B cell (primary cell): ENCODE measurements around the gene CHMP5. TPM values are rescaled to one million over a fixed set of nuclear protein-coding genes. Genes with fewer than 3 reads are reported as not detected.

Experiments used
- ATAC-seq: fragments of 200-7000 bp; cut with Tn5 transposase; one replicate; pipeline ENCODE4 v1.10.0; 2021; ENCODE audit warnings: low read depth, mild to moderate bottlenecking, moderate number of reproducible peaks, moderate library complexity
- CTCF ChIA-PET: fragments of 350-600 bp; sonication (Branson Sonifier 250); formaldehyde crosslinking; loops from one replicate; lab custom pipeline; 2021; ENCODE audit warnings: antibody characterized with exemption, inconsistent platforms; lab: Charles Lee
- POLR2A ChIA-PET: fragments of 350-600 bp; sonication (Branson Sonifier 250); formaldehyde crosslinking; loops from one replicate; lab custom pipeline; 2021; ENCODE audit warnings: antibody characterized with exemption; lab: Charles Lee
- DNase-seq: peaks from one replicate; pipeline ENCODE4 v3.0.0; 2013
- H2AFZ ChIP-seq: 2 replicates; pipeline ENCODE4 v1.6.1; 2012; ENCODE audit warnings: mild to moderate bottlenecking, low read depth, low read length; ENCODE audit not compliant: insufficient read depth, poor library complexity, severe bottlenecking
- H3K27ac ChIP-seq, 2 donors: 1 replicate in 1 of 2; 2 replicates in 1 of 2; pipeline ENCODE4 v1.5.1; 2012 to 2013; ENCODE audit warnings: low read length in 2 of 2, mild to moderate bottlenecking in 2 of 2, moderate library complexity in 1 of 2
- H3K27me3 ChIP-seq, 4 experiments: fragments of 200-600 bp in 1 of 4; sonication (generic) in 1 of 4; replicated peaks in 1 of 4; 1 replicate in 2 of 4; 2 replicates in 2 of 4; pipeline versions ENCODE4 v1.6.1 to v1.7.0; 2013 to 2016; ENCODE audit warnings: low read length in 3 of 4, mild to moderate bottlenecking in 2 of 4, mixed read lengths in 1 of 4, moderate library complexity in 1 of 4; ENCODE audit not compliant: insufficient read depth in 4 of 4, control insufficient read depth in 3 of 4; ENCODE audit errors: control extremely low read depth in 1 of 4
- H3K36me3 ChIP-seq, 2 experiments: replicated peaks in 1 of 2; 1 replicate in 1 of 2; 2 replicates in 1 of 2; pipeline versions ENCODE4 v1.6.1 to v1.7.1; 2013; ENCODE audit warnings: low read length in 1 of 2; ENCODE audit not compliant: insufficient read depth in 2 of 2, control insufficient read depth in 1 of 2; ENCODE audit errors: control extremely low read depth in 1 of 2, extremely low read depth in 1 of 2
- H3K4me1 ChIP-seq, 2 donors: fragments of 200-600 bp in 1 of 2; sonication (generic) in 1 of 2; 1 replicate in 1 of 2; 2 replicates in 1 of 2; pipeline versions ENCODE4 v1.5.1 to v1.6.1; 2013 to 2017; ENCODE audit warnings: low read length in 2 of 2; ENCODE audit not compliant: control insufficient read depth in 2 of 2, insufficient read depth in 2 of 2
- H3K4me2 ChIP-seq: replicated peaks from 2 replicates; pipeline ENCODE3; 2012; ENCODE audit warnings: mild to moderate bottlenecking, low read depth, low read length; ENCODE audit not compliant: poor library complexity, severe bottlenecking
- H3K4me3 ChIP-seq, 5 experiments: fragments of 200-600 bp in 1 of 5; sonication (generic) in 1 of 5; 1 replicate in 3 of 5; 2 replicates in 2 of 5; pipeline versions ENCODE4 v1.5.1 to v1.7.0; 2011 to 2016; ENCODE audit warnings: low read length in 4 of 5, mild to moderate bottlenecking in 4 of 5, low read depth in 2 of 5, control low read depth in 1 of 5, moderate library complexity in 1 of 5; ENCODE audit not compliant: insufficient read depth in 1 of 5; ENCODE audit errors: control extremely low read depth in 1 of 5, extremely low read depth in 1 of 5
- H3K79me2 ChIP-seq: fragments of 200-600 bp; sonication (generic); one replicate; pipeline ENCODE4 v1.6.0; 2016; ENCODE audit warnings: low read length; ENCODE audit not compliant: control insufficient read depth, insufficient read depth
- H3K9ac ChIP-seq: fragments of 200-600 bp; sonication (generic); 2 replicates; pipeline ENCODE4 v1.6.1; 2017; ENCODE audit warnings: mild to moderate bottlenecking, low read length, moderate library complexity
- H3K9me3 ChIP-seq, 3 donors: one replicate each; pipeline versions ENCODE4 v1.6.1 to v1.7.1; 2013; ENCODE audit warnings: low read length in 2 of 3; ENCODE audit not compliant: control insufficient read depth in 2 of 3, insufficient read depth in 1 of 3; ENCODE audit errors: control extremely low read depth in 1 of 3
- H4K20me1 ChIP-seq: 2 replicates; pipeline ENCODE4 v1.6.0; 2012; ENCODE audit warnings: mild to moderate bottlenecking, low read length; ENCODE audit not compliant: insufficient read depth, control insufficient read depth, poor library complexity, severe bottlenecking
- H3K27ac Mint-ChIP-seq: one replicate; pipeline ENCODE4 v1.8.0; 2021; ENCODE audit warnings: mixed read lengths
- H3K27me3 Mint-ChIP-seq: one replicate; pipeline ENCODE4 v1.8.0; 2021; ENCODE audit warnings: mixed read lengths
- H3K4me1 Mint-ChIP-seq: one replicate; pipeline ENCODE4 v1.8.0; 2021; ENCODE audit warnings: mixed read lengths
- H3K4me3 Mint-ChIP-seq: one replicate; pipeline ENCODE4 v1.8.0; 2021; ENCODE audit warnings: mixed read lengths
- H3K9me3 Mint-ChIP-seq: one replicate; pipeline ENCODE4 v1.8.0; 2022; ENCODE audit warnings: mixed read lengths; ENCODE audit not compliant: insufficient read depth
- EZH2 ChIP-seq: IDR thresholded peaks from 2 replicates; pipeline ENCODE4 v1.6.1; 2012; ENCODE audit warnings: borderline replicate concordance, low read depth, mild to moderate bottlenecking, moderate library complexity, low read length; ENCODE audit not compliant: insufficient read depth, poor library complexity, severe bottlenecking
- WGBS: methylation state at CpG from one replicate; pipeline ENCODE4 v1.1.5; 2013; ENCODE audit warnings: missing lambda C conversion rate; ENCODE audit not compliant: insufficient coverage; 5-methylcytosine and 5-hydroxymethylcytosine counted together
- intact Hi-C: fragments of 100-400 bp; cut with micrococcal nuclease; formaldehyde crosslinking; loops from one replicate; pipeline ENCODE4 v1.10.0; 2022
- polyA plus RNA-seq: library from polyadenylated mRNA; depleted of rRNA; stranded (reverse); fragments of >200 nt; gene quantifications from 2 replicates; pipeline ENCODE4 v1.2.3, GENCODE V29; 2012
- total RNA-seq, 2 donors: library from RNA; stranded (reverse); fragments of 120-200 nt in 1 of 2; gene quantifications; 1 replicate in 1 of 2; 2 replicates in 1 of 2; pipeline versions ENCODE4 v1.2.3 to v1.2.4, GENCODE V29; 2013 to 2022
- TF ChIP-seq, protein P1 (sequence below): fragments of 200-600 bp; IDR thresholded peaks from one replicate; pipeline ENCODE4 v1.8.0; 2022; ENCODE audit warnings: antibody characterized with exemption, mild to moderate bottlenecking

The CHMP5 gene
- total and polyA plus RNA-seq, 2 donors (not counting 1 experiment from before 2014, with no cell fraction given): 15.3 to 28.2 TPM

DNA sequence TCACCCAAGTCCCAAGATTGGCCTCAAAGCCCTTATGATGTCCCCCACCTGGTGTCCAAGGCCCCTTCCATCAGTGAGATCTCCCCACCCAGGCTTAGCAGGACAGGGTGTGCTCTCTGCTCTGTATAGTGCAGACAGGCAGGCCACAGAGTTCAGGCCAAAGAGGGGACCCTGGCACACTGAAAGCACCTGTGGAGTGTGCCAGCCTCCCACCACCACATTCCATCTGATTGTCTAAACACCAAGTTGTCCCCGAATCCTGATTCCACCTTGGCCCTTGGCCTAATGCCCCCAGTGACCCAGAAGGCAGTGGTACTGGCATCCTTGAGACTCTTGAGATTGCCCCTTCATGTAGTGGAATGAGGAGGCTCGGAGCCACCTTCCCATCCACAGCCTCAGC, 19.5 kb upstream of the CHMP5 start:
- WGBS: 100% methylated on average over 1 of the region's 2 CpGs
- no peaks in the 10 kb centered on the region for H3K9me3 ChIP-seq
- H3K4me3 Mint-ChIP-seq: no peak overlapping the region
- H3K27ac Mint-ChIP-seq: no peak overlapping the region
- CTCF ChIA-PET: interaction anchor here (0.6 to 1.3 kb wide), 2 partner anchors 19 to 35 kb away, joined by 3 to 4 read pairs; no protein-coding TSS in a partner anchor
- H4K20me1 ChIP-seq: no peaks in the 10 kb centered on the region
- peaks cover 15% of the 10 kb centered on the region for H3K4me1 Mint-ChIP-seq
- ATAC-seq (no peak), DNase-seq (no peak)
- H3K36me3 ChIP-seq: peaks cover 0 to 3% of the 10 kb centered on the region in 2 experiments
- no peak overlapping the region for H2AFZ ChIP-seq
- no peak overlapping the region for H3K4me3 ChIP-seq
- H3K9me3 Mint-ChIP-seq: no peaks in the 10 kb centered on the region
- H3K79me2 ChIP-seq: no peaks in the 10 kb centered on the region
- H3K27me3 Mint-ChIP-seq: no peaks in the 10 kb centered on the region
- no peak overlapping the region for H3K4me2 ChIP-seq
- intact Hi-C loops: no loop called here
- peaks cover 8 to 15% of the 10 kb centered on the region in 2 donors for H3K4me1 ChIP-seq
- H3K27me3 ChIP-seq: no peaks in the 10 kb centered on the region
- H3K9ac ChIP-seq: no peak overlapping the region
- POLR2A ChIA-PET: no interaction called here
- no peak for TF ChIP-seq EZH2
- TF ChIP-seq, protein P1, sequence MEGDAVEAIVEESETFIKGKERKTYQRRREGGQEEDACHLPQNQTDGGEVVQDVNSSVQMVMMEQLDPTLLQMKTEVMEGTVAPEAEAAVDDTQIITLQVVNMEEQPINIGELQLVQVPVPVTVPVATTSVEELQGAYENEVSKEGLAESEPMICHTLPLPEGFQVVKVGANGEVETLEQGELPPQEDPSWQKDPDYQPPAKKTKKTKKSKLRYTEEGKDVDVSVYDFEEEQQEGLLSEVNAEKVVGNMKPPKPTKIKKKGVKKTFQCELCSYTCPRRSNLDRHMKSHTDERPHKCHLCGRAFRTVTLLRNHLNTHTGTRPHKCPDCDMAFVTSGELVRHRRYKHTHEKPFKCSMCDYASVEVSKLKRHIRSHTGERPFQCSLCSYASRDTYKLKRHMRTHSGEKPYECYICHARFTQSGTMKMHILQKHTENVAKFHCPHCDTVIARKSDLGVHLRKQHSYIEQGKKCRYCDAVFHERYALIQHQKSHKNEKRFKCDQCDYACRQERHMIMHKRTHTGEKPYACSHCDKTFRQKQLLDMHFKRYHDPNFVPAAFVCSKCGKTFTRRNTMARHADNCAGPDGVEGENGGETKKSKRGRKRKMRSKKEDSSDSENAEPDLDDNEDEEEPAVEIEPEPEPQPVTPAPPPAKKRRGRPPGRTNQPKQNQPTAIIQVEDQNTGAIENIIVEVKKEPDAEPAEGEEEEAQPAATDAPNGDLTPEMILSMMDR: no peak
- no peak overlapping the region for H3K27ac ChIP-seq

DNA sequence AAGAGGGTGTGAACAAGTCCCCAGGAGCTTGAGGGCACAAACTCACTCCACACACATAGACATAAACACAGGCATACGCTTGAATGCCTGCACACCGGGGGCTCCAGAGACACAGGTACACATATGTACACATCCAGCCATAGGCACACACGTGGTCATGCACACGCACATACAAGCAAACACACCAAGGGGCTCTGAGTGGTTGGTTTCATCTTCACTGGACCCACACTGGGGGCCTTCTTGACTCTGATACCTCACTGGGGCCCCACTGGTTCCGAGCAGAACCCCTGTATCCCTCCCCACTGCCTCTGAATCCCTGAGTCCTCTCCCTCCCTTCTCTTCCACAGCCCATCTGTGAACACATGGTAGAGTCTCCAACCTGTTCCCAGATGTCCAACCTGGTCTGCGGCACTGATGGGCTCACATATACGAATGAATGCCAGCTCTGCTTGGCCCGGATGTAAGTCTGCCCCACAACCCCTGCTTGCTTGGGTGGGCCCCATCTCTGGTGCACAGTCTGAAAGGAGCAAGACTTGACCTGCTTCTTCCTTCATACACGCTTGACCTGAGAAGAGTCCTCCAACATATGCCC, 18.5 kb upstream of the CHMP5 start:
- no peaks in the 10 kb centered on the region for H3K27me3 ChIP-seq
- CTCF ChIA-PET: no interaction called here

More for the DNA sequence above, 18.5 kb upstream of the CHMP5 start:
- Histone ChIP-seq H3K4me1 (peaks cover 8 to 15% of the 10 kb centered on the region in 2 donors), H3K4me2 (no peak overlapping the region), H2AFZ (no peak overlapping the region), H4K20me1 (no peaks in the 10 kb centered on the region), H3K9ac (no peak overlapping the region), H3K79me2 (no peaks in the 10 kb centered on the region), H3K9me3 (no peaks in the 10 kb centered on the region), H3K27ac (no peak overlapping the region), H3K36me3 (peaks cover 0 to 5% of the 10 kb centered on the region in 2 experiments), H3K4me3 (no peak overlapping the region)
- DNase-seq (no peak), ATAC-seq (no peak)
- Mint-ChIP-seq H3K4me3 (no peak overlapping the region), H3K27me3 (no peaks in the 10 kb centered on the region), H3K4me1 (peaks cover 15% of the 10 kb centered on the region), H3K27ac (no peak overlapping the region), H3K9me3 (no peaks in the 10 kb centered on the region)
- intact Hi-C loops: no loop called here
- POLR2A ChIA-PET: no interaction called here
- TF ChIP-seq, protein P1: no peak
- no peak for TF ChIP-seq EZH2
- 98% methylated on average over 9 of the region's 9 CpGs for WGBS
